ENCODE results near the gene ACOT7.

DNA sequence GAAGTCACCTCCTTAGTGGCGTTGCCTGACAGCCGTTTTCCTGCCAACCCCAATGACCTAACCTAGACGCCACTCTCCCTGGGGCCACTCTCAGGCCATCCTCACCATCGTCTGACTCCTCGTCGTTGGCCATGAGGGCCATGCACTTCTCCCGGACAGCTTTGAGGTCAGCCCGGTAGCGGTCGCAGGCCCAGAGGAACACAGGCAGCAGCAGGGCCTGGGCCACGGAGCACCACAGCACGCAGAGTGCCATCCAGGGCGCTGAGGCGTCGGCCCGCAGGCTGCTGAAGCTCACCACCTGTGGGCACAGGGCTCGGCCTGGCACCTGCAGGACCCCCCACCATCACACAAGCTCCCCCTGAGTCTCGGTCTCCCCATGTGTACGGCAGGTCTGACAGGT is 142.3 kb downstream of the ACOT7 start:
- TF ChIP-seq, protein P1, sequence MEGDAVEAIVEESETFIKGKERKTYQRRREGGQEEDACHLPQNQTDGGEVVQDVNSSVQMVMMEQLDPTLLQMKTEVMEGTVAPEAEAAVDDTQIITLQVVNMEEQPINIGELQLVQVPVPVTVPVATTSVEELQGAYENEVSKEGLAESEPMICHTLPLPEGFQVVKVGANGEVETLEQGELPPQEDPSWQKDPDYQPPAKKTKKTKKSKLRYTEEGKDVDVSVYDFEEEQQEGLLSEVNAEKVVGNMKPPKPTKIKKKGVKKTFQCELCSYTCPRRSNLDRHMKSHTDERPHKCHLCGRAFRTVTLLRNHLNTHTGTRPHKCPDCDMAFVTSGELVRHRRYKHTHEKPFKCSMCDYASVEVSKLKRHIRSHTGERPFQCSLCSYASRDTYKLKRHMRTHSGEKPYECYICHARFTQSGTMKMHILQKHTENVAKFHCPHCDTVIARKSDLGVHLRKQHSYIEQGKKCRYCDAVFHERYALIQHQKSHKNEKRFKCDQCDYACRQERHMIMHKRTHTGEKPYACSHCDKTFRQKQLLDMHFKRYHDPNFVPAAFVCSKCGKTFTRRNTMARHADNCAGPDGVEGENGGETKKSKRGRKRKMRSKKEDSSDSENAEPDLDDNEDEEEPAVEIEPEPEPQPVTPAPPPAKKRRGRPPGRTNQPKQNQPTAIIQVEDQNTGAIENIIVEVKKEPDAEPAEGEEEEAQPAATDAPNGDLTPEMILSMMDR (conservative IDR thresholded peaks at IDR 0.05; ENCODE audit: low read length) = no peak
- no peak for TF ChIP-seq EZH2phosphoT487 (IDR thresholded peaks at IDR 0.05; ENCODE audit: borderline replicate concordance)

All from Loucy (cell line).